G401 (cell line): ENCODE results near the gene TBC1D22A. TPM values are rescaled to one million over a fixed set of nuclear protein-coding genes. Genes with fewer than 3 reads are reported as not detected.

ENCODE experiments used
- DNase-seq: peaks from one replicate; pipeline ENCODE4 v3.0.0-alpha.2; 2015; ENCODE audit warnings: low spot score
- in situ Hi-C: cut with HindIII; loops from 2 replicates; pipeline ENCODE4 v1.10.0; 2016; ENCODE audit warnings: low sequenced_read_pairs, mixed read lengths
- total RNA-seq: library from RNA; depleted of rRNA; stranded (reverse); fragments of >200 nt; shearing (Covaris generic); gene quantifications from 2 replicates; pipeline ENCODE4 v1.2.3, GENCODE V29; 2014

Gene TBC1D22A
- total RNA-seq, 1 experiment from 2014 or later, result 11.1 TPM

- in situ Hi-C loops, result no loop called here
- no peak for DNase-seq
Measured at GRCh38 chr22:46951350-46951749, 188.9 kb downstream of the TBC1D22A start.

- in situ Hi-C loops, result no loop called here
- DNase-seq, result no peak
Measured at GRCh38 chr22:46951973-46952372, 189.5 kb downstream of the TBC1D22A start.

- in situ Hi-C loops, result no loop called here
- no peak for DNase-seq
Measured at GRCh38 chr22:46953968-46954765, 191.7 kb downstream of the TBC1D22A start.

GRCh38 chr22:46954781-46955180, 192.3 kb downstream of the TBC1D22A start:
- no peak for DNase-seq
- in situ Hi-C loops, result no loop called here

GRCh38 chr22:46956498-46957215, 194.2 kb downstream of the TBC1D22A start:
- in situ Hi-C loops, result no loop called here

DNA sequence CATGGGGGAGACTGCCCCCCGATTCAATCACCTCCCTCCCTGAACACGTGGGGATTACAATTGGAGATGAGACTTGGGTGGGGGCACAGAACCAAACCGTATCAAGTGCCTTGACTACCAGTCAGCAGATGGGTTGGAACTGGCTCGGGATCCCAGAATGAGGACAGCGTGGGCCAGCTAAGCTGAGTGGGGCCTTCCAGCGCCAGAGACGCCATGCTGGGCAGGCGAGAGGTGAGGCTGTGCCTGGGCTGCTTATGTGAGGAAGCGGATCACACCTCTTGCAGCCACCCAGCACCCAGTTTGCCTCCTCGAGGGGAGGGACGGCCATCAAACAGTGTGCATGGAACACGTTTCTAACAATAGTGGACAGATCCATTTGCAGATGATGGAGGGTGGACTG, 195.1 kb downstream of the TBC1D22A start:
- in situ Hi-C loops, result no loop called here
- DNase-seq, result no peak

More at GRCh38 chr22:46956498-46957215, 194.2 kb downstream of the TBC1D22A start:
- DNase-seq, result no peak

DNA sequence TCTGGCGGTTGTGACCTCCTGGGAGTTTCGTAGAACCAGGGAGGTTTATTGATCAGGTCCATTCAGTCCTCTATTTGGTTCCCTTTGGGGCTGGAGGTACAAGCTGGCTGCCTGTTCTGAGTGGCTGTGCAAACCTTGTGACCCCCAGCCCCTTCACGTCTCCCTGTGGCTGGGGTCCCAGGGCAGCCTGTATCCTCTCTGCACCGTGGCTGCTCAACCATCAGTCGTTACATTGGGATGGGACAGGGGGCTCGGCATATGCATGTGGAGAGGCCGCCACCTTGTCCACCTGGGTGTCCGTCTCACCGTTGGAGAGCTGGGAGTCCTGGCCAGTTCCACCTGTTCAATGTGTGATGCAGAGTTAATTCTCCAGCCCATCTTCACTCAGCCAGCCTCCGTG, 195.7 kb downstream of the TBC1D22A start:
- in situ Hi-C loops, result no loop called here
- no peak for DNase-seq

DNA sequence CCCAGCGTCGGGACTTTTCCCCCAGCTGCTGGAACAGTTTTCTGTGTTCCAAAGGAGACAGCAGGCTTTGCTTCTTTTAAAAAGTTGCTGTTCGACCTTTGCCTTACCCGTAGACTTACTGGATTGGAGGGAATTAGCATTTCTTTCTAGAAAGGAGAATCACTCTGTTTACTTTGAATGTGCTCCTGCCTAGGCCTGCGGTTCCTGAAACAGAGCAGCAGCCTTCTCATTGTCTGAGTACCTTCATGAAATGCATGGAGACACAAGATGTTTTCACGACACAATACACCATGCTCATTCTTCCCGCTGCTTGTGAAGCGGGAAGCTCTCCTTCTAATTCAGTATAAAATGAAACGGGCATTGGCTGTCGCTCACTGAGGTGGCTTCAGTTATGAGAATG, 196.2 kb downstream of the TBC1D22A start:
- no peak for DNase-seq
- in situ Hi-C loops, result no loop called here

GRCh38 chr22:46959369-46959768, 196.9 kb downstream of the TBC1D22A start:
- in situ Hi-C loops, result no loop called here
- peak; percentile 5 for DNase-seq

GRCh38 chr22:46961591-46962295, 199.3 kb downstream of the TBC1D22A start:
- in situ Hi-C loops, result no loop called here
- no peak for DNase-seq

GRCh38 chr22:46962406-46962805, 200.0 kb downstream of the TBC1D22A start:
- in situ Hi-C loops, result no loop called here

DNA sequence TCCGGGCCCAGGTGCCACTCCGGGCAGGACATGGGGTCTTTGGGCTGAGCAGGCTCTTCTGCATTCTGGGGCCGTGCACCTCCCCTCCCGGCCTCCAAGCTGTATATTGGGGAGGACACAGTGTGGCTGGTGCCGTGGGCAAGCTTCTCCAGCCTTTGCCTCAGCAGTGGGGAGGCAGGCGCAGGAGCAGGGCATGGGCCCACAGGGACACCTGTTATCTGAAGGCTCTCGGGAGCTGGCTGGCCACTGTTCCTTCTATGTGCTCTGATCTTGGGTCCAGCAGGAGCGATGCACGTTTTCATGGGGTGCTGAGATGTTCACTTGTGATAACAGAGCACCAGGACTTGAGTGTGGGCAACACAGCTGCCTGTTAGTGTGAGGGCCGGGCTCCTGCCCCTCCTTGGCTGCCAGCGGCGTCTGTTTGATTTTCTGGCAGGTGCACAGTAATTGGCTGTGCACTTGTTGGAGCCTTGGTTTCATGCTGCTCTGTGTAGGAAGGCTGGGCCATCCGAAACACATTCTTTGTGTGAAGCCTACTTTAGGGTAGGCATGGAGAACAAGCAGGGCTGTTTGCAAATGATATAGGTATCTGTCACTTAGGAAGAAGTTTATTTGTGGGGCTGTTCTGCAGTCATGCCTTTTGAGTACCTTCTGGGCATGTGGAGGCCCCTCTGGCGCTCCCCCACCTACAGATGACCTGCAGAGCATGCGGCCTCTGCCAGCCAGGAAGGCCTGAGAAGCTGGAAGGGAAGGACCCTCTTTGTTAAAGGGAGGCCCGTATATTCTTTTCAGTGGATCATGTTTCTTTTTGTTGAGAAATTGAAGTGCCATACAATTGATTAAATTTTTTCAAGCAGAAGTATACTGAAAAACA, 201.5 kb downstream of the TBC1D22A start:
- in situ Hi-C loops, result no loop called here

More at GRCh38 chr22:46962406-46962805, 200.0 kb downstream of the TBC1D22A start:
- DNase-seq, result no peak

GRCh38 chr22:46964773-46965550, 202.5 kb downstream of the TBC1D22A start:
- no peak for DNase-seq
- in situ Hi-C loops, result no loop called here

More for the DNA sequence above, 201.5 kb downstream of the TBC1D22A start:
- no peak for DNase-seq

GRCh38 chr22:46965555-46966494, 203.4 kb downstream of the TBC1D22A start:
- DNase-seq, result peak; percentile 65
- in situ Hi-C loops, result no loop called here

GRCh38 chr22:46966495-46966845, 204.0 kb downstream of the TBC1D22A start:
- no peak for DNase-seq
- in situ Hi-C loops, result no loop called here

DNA sequence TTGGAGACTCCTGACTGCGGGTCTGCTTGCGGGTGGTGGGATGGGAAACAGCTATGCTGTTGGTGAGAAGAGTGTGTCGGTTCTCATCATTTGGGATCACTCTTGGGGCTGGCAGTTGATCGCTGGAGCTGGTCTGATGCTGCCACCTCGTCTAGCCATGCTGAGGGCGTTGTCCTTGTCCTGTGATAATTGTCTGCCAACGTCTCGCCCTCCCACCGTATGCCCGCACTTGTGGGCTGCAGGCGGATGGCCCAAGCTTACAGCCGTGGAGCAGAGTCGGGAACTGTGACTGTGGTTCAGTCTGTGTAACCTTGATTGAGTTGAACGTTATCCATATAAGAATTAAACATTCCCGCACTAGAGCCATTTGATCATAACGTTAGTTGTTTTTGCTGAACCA, 204.4 kb downstream of the TBC1D22A start:
- in situ Hi-C loops, result no loop called here

More for the DNA sequence above, 204.4 kb downstream of the TBC1D22A start:
- no peak for DNase-seq
